ENCODE measurements around the gene RBL2.

RBL2 gene

GRCh38 chr16:53518550-53519416, 84.5 kb downstream of the RBL2 start (continued):
- no peak for TF ChIP-seq ZNF747 (tag by site-specific recombination; IDR thresholded peaks at IDR 0.05)
- no peak for TF ChIP-seq ZNF184 (tag by site-specific recombination; IDR thresholded peaks at IDR 0.05)

DNA sequence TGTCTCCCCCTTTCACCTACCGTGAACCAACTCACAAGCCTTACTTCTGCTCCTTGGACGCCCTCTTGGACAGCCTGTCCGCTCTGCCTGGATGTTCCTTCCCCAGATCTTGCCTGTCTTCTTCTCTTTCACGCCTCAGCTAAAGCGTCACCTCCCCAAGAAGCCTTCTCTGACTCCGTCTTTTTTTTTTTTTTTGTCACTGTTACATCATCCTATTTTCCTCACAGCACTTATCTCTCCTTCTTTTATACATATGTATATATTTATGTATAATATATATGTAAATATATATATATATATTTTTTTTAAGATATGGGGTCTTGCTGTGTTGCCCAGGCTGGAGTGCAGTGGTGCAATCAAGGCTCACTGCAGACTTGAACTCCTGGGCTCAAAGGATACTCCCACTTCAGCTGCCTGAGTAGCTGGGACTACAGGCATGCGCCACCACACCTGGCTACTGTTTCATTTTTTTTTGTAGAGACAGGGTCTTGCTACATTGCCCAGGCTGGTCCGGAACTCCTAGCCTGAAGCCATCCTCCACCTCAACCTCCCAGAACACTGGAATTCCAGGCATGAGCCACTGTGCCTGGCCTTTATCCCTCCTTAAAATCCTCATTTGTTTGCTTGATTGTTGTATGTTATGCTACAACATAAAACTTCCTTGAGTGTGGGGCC, 85.3 kb downstream of the RBL2 start:
- CTCF ChIA-PET: interaction anchor here (1.0 kb wide), 1 partner anchor 9 kb away, joined by 4 read pairs; no protein-coding TSS in a partner anchor
- no peaks in the 10 kb centered on the region for H3K4me1 ChIP-seq (ENCODE audit: control insufficient read depth, insufficient read depth, low read length)
- POLR2A ChIA-PET: no interaction called here

GRCh38 chr16:53523126-53523804, 89.0 kb downstream of the RBL2 start:
- no peak overlapping the region for H3K4me3 ChIP-seq (ENCODE audit: low read depth, low read length)
- H3K9me3 ChIP-seq (ENCODE audit: control insufficient read depth, insufficient read depth, low read depth, low read length): no peaks in the 10 kb centered on the region
- ChIA-PET POLR2A (no interaction called here), CTCF (no interaction called here)
- TF ChIP-seq, protein P1, sequence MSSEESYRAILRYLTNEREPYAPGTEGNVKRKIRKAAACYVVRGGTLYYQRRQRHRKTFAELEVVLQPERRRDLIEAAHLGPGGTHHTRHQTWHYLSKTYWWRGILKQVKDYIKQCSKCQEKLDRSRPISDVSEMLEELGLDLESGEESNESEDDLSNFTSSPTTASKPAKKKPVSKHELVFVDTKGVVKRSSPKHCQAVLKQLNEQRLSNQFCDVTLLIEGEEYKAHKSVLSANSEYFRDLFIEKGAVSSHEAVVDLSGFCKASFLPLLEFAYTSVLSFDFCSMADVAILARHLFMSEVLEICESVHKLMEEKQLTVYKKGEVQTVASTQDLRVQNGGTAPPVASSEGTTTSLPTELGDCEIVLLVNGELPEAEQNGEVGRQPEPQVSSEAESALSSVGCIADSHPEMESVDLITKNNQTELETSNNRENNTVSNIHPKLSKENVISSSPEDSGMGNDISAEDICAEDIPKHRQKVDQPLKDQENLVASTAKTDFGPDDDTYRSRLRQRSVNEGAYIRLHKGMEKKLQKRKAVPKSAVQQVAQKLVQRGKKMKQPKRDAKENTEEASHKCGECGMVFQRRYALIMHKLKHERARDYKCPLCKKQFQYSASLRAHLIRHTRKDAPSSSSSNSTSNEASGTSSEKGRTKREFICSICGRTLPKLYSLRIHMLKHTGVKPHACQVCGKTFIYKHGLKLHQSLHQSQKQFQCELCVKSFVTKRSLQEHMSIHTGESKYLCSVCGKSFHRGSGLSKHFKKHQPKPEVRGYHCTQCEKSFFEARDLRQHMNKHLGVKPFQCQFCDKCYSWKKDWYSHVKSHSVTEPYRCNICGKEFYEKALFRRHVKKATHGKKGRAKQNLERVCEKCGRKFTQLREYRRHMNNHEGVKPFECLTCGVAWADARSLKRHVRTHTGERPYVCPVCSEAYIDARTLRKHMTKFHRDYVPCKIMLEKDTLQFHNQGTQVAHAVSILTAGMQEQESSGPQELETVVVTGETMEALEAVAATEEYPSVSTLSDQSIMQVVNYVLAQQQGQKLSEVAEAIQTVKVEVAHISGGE (tag by site-specific recombination; conservative IDR thresholded peaks at IDR 0.05; ENCODE audit: low read depth): no peak
- peak; percentile 40; the same call in 1 of the 2 replicates for TF ChIP-seq ZNF623 (tag by site-specific recombination; IDR thresholded peaks at IDR 0.05)
- no peaks in the 10 kb centered on the region for H3K4me1 ChIP-seq (ENCODE audit: control insufficient read depth, insufficient read depth, low read length)
- no peaks in the 10 kb centered on the region for H3K36me3 ChIP-seq (ENCODE audit: control insufficient read depth in 2 of 2, insufficient read depth in 1 of 2, low read length in 2 of 2)
- H3K27ac ChIP-seq (ENCODE audit: extremely low read depth, low read depth, low read length): no peak overlapping the region

More for the DNA sequence above, 85.3 kb downstream of the RBL2 start:
- no peak overlapping the region for H3K27ac ChIP-seq (ENCODE audit: extremely low read depth, low read depth, low read length)
- H3K36me3 ChIP-seq (ENCODE audit: control insufficient read depth in 2 of 2, insufficient read depth in 1 of 2, low read length in 2 of 2): no peaks in the 10 kb centered on the region
- no peak for TF ChIP-seq ZNF560 (tag by site-specific recombination; IDR thresholded peaks at IDR 0.05; ENCODE audit: borderline replicate concordance)
- peak; percentile 77 for TF ChIP-seq ZNF121 (tag by site-specific recombination; IDR thresholded peaks at IDR 0.05)
- H3K9me3 ChIP-seq (ENCODE audit: control insufficient read depth, insufficient read depth, low read depth, low read length): no peaks in the 10 kb centered on the region
- H3K4me3 ChIP-seq (ENCODE audit: low read depth, low read length): no peak overlapping the region

DNA sequence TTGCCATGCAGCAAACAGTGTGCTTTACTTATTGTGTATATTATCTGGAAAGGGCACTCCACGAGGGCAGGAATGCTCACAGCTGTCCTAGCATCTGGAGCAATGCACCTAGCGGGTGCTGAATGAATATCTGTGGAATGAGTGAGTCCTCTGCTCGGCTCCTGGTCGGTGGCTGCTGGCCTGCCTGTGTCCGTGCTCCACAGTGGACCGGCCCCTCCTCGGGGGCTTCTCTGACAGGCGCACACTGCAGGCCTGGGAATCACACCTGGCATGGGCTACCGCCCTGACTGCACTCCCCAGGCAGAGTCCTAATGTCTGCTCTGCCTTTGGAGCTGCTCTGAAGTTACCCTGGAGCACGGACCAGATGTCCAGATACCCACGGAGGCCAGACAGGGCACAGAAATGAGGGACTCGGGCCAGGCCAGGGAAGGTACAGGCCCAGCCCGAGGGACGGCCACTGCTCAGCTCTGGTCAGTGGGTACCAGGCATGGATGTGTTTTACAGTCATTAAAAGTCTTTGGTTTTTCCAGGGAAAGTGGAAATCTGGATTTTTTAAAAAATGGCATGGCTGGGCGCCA, 89.8 kb downstream of the RBL2 start:
- ChIA-PET POLR2A (no interaction called here), CTCF (interaction anchor here (2.0 kb wide), 1 partner anchor 14 kb away, joined by 4 read pairs; no protein-coding TSS in a partner anchor)
- H3K9me3 ChIP-seq (ENCODE audit: control insufficient read depth, insufficient read depth, low read depth, low read length): no peaks in the 10 kb centered on the region
- H3K4me3 ChIP-seq (ENCODE audit: low read depth, low read length): no peak overlapping the region
- no peak overlapping the region for H3K27ac ChIP-seq (ENCODE audit: extremely low read depth, low read depth, low read length)
- no peaks in the 10 kb centered on the region for H3K36me3 ChIP-seq (ENCODE audit: control insufficient read depth in 2 of 2, insufficient read depth in 1 of 2, low read length in 2 of 2)
- no peaks in the 10 kb centered on the region for H3K4me1 ChIP-seq (ENCODE audit: control insufficient read depth, insufficient read depth, low read length)
- no peak for TF ChIP-seq ZBTB1 (tag by site-specific recombination; IDR thresholded peaks at IDR 0.05)
- TF ChIP-seq, protein P2, sequence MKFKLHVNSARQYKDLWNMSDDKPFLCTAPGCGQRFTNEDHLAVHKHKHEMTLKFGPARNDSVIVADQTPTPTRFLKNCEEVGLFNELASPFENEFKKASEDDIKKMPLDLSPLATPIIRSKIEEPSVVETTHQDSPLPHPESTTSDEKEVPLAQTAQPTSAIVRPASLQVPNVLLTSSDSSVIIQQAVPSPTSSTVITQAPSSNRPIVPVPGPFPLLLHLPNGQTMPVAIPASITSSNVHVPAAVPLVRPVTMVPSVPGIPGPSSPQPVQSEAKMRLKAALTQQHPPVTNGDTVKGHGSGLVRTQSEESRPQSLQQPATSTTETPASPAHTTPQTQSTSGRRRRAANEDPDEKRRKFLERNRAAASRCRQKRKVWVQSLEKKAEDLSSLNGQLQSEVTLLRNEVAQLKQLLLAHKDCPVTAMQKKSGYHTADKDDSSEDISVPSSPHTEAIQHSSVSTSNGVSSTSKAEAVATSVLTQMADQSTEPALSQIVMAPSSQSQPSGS (tag by site-specific recombination; IDR thresholded peaks at IDR 0.05; ENCODE audit: low read depth): no peak
- TF ChIP-seq, protein P1 (tag by site-specific recombination; conservative IDR thresholded peaks at IDR 0.05; ENCODE audit: low read depth): no peak
- TF ChIP-seq ZNF140 (tag by site-specific recombination; IDR thresholded peaks at IDR 0.05): no peak
- no peak for TF ChIP-seq PATZ1 (tag by site-specific recombination; IDR thresholded peaks at IDR 0.05)
- no peak for TF ChIP-seq ZNF776 (tag by site-specific recombination; IDR thresholded peaks at IDR 0.05; ENCODE audit: borderline replicate concordance)
- TF ChIP-seq ZNF548 (tag by site-specific recombination; IDR thresholded peaks at IDR 0.05): no peak
- TF ChIP-seq SP2 (tag by site-specific recombination; IDR thresholded peaks at IDR 0.05): no peak
- TF ChIP-seq ZNF544 (tag by site-specific recombination; IDR thresholded peaks at IDR 0.05): no peak
